Stimulated activated CD4-positive, alpha-beta T cell treated with anti-CD3 and anti-CD28 coated beads, Interleukin-2, amount 100 ng/mL, for 4 hours (primary cell): Measurements from ENCODE around the gene SLC10A7.

Source experiments
- DNase-seq: peaks from one replicate; pipeline ENCODE4 v3.0.0-alpha.2; 2020; ENCODE audit warnings: low read depth

The SLC10A7 gene

DNA sequence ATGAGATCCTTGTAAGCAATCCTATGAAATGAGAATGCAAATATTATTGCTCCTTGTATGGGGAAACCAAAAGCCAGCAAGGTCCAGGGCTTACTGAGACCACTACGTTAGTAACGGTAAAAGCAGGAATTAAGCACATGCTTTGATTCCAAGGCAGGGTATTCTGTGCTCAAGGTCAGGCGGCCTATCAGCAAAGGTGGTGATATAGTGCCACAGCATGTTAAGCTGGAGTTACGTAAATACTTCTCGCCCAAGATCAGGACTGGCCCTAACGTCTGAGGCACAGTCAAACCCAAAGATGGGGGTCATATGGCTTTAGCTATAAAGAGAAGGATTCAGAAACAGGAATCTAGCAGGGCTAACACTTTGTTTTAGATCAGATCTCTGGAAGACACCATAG lies 27.6 kb downstream of the SLC10A7 start:
- DNase-seq = no peak

DNA sequence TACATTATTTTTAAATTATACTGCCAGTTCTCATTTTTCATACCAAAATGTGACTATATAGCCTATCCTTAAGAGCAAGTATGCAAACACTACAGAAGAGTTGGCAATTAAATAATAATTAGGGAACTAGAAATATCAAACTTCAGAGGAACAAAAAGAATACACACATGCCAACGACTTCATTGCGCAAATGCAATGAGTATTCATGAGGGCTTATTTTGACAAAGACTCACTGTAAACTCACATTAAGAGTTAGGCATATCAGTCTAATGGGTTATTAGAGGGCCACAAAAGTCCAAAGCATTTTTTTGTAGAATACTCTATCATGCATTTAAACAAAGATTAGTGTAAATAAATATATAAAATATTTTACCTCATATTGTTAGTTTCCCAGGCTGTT lies 31.6 kb downstream of the SLC10A7 start:
- DNase-seq = no peak

DNA sequence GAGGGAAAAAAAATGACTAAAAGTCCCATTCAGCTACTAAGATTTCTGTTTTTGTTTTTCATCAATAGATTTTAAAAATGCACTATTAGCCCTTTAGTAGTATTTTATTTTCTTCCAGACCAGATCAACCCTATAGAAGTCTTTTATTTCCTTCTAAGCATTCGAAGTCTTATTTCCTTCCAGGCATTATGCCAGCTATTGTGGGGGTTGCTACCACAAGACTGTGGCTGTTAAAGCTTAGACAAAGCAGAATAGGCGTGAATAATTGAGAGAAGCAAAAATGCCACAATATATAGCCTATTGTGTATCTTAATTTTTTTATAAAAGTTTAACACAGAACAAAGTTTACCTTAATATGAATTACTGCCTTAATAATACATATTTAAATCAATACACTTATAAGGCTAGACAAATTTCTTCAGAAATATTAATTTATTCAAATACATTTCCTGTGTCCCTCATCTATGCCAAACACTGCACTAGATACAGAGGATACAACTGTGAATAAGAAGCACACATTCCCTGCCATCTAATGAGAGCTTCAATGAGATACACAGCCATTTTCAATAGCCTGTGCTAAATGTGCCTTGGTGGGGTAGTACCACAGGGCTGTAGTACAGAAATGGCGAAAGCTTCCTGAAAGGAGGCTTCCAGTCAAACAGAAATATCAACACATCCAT lies 33.1 kb downstream of the SLC10A7 start:
- DNase-seq = no peak

DNA sequence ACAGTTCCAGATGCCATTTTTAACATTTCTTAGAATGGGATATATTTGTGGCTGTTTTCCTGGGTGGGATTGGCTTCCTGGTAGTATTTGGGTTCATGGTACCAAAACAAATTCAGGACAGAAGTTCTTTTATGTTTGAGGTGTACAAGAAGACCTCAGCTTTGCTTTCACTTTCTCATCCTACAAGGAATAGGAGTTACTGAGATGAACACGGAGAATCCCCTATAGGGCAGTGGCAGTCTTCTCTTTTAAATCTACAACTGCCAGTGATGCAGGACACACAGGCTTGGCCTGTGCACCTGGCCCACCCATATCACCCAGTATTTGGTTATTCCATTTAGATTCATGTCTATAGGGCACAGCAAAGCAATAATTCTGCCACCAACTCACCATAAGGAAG lies 35.2 kb downstream of the SLC10A7 start:
- no peak for DNase-seq

DNA sequence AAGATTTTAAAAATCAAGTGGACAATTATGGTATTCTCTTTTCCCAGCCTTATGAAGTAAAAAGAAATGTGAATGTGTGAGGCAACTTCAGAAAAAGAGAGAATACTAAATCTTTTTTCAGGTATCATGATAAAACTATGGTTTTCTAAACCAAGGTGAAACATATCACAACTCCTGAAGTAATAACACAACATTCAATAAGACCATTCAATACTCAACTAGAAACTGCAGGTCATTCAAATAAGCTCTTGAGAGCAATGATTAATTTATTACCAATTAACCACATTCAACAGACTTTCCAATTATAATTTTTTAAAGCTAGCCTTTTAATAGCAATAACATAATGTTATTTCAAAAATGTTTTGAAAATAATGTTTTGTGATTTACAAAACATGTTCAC lies 35.8 kb downstream of the SLC10A7 start:
- DNase-seq = no peak

DNA sequence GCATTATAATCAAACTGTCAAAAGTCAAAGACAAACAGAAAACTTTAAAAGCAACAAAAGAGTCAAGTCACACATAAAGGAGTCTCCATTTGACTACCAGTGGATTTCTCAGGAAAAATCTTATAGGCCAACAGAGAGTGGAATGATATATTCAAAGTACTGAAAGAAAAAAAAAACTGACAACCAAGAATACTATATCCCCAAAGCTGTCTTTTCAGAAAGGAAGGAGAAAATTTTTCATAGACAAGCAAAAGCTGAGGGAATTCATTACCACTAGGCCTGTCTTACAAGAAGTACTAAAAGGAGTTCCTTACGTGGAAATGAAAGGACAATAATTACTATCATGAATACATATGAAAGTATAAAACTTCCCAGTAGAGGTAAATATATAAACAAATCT lies 39.0 kb downstream of the SLC10A7 start:
- no peak for DNase-seq

DNA sequence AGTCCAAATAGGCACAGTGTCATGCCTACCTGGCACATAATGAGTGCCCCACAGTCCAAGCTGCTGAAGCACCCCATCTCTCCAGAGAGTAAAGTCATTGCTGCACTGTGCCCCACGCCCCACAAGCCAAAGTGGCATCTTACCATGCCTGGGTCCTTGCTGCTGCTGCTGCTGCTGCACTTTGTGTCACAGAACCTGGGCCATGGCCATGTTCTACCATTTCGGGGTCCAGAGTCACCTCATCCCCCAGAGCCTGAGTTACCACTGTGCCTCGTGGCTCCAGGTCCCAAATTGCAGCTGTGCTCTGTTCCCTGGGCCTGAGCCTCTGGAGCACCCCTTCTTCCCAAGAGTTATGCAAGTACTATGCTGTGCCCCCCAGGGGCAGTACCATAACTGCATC lies 40.5 kb downstream of the SLC10A7 start:
- DNase-seq = no peak

DNA sequence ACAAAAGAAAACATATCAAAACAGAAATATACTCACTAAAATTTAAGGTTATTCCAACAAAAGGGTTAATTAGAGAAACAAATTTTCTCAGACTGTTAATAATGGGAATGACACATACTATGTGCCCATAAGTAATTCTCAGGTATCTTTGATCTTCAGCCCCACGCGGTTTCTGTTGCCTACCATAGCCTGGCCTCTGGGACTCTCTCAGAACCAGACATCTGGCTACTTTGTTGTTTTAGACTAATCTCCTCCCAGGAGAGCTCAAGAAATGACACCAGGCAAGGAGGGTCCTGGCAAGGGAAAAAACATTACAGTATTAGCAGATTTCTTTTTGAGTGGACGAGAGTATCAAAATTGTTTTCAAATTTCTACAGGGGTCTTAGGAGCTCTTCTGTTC lies 43.7 kb downstream of the SLC10A7 start:
- no peak for DNase-seq

DNA sequence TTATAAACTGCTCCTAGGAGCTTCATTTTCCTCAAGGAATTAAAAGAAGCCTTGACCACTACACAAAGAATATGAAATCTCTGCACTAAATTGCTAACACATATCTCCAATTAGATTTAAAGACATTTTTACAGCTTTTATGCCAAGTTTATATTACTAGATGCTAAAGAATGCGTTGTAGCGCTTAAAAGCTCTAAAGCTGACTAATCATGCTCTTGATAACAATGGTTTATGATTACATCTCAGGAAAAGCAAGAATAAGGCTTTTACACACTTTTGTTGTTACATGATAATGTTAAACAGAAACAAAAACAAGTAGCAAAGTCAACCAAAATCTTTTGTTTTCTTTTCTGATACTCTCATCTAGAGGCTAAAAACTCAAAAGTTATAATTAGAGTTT lies 44.7 kb downstream of the SLC10A7 start:
- no peak for DNase-seq

DNA sequence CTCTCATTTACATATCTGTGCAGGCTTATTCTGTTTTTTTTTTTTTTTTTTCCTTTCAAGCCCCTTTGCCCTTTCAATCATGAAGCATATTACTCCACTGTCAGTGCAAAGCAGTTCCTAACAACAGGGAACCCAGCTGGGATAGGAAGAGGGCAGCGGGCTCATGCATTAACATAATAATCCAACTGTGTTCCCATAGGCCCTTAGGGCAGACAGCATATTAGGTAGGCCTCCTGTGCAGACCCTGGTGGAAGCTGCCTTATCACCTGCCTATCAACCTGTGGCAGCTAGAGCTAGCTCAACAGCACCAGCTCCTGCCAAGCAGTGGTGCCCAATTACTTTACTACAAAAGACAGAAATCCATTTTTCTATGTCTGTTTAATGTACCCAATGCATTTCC lies 49.3 kb downstream of the SLC10A7 start:
- no peak for DNase-seq

DNA sequence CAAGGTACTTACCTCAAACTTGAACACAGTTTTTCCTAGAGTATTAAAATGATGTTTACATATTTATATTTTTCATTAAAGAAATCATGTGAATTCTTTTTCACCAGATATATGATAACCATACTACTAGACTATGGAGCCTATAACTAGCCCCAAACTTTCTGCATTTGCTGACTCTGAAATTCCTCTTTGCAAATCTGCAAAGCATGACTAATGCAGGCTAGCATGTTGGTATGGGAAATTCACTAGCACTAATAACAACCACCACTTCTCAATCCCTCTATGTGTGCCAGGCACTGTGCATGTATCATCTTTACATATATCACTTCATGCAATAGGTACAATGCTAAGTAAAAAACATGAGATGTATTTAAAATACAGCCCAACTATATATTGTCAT lies 51.1 kb downstream of the SLC10A7 start:
- DNase-seq = no peak

DNA sequence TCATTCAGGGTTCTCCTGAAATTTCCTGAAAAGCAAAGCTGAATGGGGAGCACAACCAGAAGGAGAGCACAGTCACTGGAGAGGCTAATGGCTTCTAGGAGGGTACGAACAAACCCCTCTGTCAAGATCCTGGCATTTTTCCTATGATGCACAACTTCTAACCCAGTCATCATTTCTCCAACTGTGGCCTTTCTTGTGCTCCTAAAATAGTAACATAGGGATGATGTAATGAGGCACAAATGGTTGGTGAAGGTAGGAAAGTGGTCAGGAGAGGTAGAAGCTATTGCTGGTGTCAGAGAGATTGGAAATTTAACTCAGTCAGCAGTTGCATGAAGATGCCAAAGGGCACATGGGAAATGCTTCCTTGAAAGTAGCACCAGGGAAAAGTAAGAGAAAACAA lies 52.7 kb downstream of the SLC10A7 start:
- DNase-seq = no peak

DNA sequence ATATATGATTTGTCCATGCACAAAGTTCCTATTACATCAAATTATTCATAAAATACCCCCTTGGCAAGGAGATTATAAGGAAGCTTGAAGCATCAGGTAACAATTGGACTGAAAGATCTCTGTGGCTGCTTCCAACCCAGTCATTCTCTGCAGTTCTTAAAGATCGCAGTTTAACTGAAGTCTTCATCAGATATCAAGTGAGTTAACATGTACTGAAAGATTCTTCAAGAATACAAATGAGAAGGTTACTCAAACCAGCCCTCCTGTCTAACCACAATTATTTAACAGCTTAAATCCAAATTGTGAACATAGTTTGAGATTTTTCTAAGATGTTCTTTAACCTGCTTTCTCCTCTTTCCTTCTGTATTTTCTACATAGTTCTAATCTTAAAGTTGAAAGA lies 56.1 kb downstream of the SLC10A7 start:
- DNase-seq = no peak

DNA sequence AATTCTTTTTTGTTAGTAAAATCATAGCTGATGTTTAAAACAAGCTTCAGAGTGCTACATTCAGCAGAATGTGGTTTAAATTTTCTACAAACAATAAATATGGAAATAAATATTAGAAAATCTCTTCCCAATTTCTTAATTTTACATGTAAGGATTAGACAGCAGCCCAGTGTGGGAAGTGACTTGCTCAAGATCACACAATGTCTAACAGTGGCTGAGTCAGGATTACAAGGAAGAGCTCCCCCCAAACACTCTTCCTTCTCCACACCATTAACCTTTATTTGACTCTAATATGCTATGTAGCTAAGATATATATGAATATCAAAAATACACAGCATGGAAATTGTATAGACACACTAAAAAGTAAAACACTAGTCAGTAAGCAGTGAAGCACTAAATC lies 59.5 kb downstream of the SLC10A7 start:
- DNase-seq = no peak

DNA sequence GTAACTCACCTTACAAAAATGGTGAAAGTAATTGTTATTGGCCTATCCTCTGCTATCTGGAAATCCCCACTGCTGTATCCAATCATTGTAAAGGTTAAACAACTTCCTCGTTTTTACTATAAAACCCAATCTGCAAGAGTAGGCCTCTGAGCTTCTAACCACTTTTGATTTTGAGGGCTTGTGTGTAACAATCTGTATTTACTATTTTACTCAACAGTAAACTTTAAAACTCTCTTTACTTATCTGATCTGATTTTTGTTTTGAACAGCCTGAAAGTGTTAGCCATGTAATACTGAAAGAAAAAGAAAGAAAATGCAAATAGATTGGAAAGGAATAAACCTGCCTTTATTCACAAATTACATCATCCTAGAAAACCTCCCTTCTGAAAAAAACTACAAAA lies 63.1 kb downstream of the SLC10A7 start:
- no peak for DNase-seq

DNA sequence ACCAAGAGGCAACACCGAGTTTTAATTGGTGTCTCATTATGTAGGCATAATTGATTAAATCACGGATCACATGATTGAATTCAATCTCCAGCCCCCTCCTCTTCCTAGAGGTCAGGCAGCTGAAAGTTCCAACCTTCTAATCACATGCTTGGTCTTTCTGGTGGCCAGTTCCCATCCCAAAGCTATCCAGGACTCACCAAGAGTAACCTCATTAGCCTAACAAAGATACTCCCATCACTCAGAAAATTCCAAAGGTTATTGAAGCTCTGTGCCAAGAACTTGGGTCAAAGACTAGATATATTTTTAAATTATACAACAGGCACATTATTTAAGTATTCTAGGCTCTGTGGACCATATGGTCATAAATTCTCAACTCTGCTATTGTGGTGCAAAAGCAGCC lies 65.1 kb downstream of the SLC10A7 start:
- no peak for DNase-seq

DNA sequence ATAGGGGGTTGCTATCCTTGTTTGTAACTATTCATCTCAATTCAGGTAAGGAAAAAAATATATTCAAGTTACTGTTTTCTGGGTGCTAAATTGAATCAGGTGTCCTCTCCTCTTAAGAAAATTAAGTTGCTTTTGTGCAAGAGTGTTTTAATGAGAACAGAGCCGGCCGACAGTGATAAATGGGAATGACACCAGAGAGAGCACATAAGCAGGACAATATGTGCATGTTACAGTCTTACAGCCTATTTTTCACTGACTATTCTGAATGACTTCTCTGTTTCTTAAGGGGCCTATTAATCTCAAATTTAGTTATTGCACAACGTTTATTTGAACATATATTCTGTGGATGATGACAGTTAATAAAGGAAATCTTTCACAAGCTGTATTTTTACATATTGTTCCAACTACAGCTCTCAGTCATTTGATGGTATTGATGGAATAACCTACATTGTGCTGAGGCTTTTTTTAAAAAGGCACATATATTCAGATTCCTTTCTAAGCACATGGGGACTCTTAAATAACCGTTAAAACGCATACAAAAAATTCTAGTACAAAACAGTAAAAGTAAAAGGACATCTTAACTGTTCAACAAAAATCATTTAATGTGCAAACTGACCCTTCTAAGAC lies 68.4 kb downstream of the SLC10A7 start:
- no peak for DNase-seq

DNA sequence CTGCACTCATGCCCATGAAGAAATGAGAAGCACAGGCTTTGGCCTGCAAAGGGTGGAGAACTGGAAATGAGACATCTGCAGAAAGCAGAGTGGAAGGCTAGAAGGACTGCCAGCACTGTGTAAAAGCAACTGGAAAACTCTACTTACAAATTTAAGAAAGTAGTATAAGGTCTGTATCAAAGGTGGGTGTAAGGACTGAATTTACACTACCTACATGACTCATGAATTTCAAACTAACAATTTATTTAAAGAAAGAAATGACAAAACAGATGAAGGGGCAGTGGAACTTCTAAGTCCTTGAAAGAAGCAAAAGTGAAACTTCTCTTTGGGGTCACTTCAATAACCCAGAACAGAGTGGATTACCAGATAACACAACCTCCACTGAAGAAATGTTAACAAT lies 71.2 kb downstream of the SLC10A7 start:
- DNase-seq = no peak

DNA sequence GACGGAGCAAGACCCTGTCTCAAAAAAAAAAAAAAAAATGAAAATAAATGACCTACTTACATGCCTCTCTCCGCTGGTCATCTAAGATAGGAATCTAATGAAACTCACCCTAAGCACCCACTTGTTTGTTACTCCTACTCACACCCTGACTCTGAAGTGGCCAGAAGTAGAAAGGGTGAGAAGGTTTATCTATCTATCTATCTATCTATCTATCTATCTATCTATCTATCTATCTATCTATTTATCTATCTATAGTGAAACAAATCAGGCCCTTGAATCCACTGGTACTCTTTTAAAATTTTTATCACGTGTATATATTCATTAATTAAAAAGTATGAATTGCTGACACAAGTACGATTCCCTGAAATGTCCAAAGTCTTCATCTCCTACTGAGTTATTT lies 75.2 kb downstream of the SLC10A7 start:
- DNase-seq = no peak

DNA sequence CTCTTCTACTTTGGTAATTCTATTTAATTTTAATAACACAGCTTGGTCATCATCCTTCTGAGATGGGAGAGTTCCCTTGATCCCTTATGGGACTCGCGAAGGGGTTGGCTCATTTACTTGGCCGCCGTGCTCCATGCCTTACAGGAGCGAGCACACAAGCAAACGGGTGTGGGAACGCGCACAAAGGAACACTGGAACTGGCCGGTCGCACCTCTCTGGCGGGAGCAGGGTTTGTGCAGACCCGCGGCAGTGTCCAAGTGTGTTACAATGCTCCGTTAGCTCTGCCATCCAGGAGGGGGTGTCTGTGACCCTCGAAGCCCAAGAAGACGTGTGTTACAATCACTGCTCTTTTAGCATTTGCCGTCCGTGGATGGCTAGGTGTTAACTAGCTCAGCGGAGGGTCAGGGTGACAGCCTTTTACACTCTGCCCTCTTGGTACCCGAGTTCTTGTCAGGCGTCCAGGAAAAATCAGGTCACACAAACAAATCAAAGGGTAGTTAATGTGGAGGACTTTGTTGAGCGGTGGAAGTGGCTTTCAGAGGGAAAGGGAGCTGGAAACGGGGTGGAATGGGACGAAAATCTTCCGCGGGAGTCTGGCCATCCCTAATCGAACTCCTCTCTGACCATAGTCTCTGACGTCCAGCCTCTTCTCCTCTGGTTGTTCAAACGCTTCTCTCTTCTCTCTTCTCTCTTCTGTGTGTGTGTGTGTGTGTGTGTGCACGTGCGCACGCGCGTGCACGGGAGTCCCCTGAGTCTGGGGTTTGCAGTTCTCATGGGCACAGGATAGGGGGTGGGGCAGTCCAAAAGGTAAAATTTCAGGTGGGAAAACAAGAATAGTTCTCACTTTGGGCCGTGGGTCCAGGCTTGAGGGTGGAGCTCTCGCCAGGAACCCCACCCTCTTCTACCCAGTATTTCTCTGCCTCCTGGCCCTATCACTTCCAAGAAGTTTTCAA lies 76.3 kb downstream of the SLC10A7 start:
- no peak for DNase-seq

DNA sequence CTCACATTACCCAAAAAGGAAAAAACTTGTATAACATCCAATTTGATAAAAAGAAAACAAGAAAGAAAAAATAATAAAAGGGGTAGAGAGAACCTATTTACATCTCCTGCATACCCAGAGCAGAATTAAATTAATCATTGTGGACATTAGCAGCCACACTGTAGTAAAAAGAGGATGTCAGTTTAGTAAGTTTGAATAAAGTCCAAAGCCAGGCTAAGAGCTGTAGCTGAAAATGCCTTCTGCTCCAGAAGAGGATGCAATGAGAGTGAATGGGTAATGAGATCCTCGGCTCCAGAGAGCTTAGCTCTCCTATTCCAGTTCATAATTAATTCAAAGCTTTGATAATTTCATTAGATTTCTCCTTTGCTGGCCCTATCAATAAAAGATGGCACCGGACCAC lies 78.2 kb downstream of the SLC10A7 start:
- DNase-seq = no peak

DNA sequence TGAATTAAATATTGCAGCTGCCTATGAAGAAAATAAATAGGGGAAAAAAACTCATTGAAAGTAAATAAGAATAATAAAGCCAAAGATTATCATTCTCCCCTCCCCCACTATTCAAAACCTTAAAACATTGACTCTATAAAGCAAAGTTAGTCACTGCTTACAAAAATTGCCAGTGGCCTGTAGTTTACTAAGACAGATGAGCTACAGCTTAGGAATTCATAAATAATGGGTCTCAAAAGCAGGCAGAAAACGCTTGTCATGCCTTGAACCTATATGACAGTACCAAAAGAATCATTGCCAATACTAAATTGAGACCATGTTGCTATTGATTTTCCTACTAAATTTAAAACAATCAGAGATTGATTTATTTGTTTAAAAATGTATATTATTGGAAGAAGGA lies 78.9 kb downstream of the SLC10A7 start:
- DNase-seq = no peak

DNA sequence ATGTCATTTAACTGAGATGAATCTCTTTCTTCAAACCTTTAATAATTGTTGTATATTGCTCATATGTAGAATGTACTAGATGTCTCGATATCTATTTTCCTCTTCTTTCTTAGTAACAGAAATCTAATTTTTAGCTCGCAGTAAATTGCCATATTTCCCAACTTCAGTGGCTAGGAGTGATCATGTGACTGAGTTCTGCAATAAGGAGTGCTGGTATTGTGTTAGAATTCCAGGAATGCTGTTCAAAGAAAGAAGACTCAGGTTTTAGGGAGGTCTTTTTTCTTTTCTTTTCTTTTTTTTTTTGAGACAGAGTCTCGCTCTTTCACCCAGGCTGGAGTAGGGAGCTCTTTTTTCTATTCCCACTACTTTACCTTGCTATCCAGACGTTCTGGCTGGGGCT lies 81.7 kb downstream of the SLC10A7 start:
- no peak for DNase-seq
